Neural progenitor cell (in vitro differentiated cells): ENCODE results near the gene ETFBKMT.

Experiments
- EZH2 ChIP-seq: fragments of 200-600 bp; sonication (generic); IDR thresholded peaks from 2 replicates; pipeline ENCODE4 v1.6.1; 2017; ENCODE audit warnings: antibody characterized with exemption, mild to moderate bottlenecking, moderate library complexity
- TF ChIP-seq, protein P1 (sequence below): fragments of 200-600 bp; sonication (generic); IDR thresholded peaks from 2 replicates; pipeline ENCODE4 v1.5.1; 2017; ENCODE audit warnings: antibody characterized with exemption, mild to moderate bottlenecking

DNA sequence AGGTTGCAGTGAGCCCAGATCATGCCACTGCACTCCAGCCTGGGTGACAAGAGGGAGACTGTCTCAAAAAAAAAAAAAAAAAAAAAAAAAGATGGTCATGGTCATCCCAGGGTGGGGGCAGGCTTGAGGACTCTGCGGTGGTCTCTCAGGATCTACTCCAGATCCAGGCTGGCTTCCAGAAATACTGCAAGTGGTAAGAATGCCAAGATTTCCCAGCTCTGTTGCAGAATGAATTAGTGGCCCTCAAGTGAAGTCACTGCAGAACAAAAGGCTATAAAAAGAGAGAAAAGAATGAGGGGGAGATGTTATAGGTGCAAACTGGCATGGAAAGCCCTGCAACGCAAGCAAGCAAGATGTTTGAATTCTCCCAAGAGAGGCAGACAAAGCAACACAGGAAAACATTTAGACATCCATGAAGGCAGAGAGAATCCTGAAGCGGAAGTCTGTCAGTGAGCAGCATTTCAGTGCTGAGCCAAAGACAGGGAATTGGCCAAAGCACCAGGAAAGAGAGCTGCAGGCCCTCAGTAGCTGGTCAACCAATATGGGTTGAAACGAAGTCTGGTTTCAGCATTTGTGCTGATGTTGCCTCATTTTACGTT lies 31.9 kb upstream of the ETFBKMT start:
- TF ChIP-seq, protein P1, sequence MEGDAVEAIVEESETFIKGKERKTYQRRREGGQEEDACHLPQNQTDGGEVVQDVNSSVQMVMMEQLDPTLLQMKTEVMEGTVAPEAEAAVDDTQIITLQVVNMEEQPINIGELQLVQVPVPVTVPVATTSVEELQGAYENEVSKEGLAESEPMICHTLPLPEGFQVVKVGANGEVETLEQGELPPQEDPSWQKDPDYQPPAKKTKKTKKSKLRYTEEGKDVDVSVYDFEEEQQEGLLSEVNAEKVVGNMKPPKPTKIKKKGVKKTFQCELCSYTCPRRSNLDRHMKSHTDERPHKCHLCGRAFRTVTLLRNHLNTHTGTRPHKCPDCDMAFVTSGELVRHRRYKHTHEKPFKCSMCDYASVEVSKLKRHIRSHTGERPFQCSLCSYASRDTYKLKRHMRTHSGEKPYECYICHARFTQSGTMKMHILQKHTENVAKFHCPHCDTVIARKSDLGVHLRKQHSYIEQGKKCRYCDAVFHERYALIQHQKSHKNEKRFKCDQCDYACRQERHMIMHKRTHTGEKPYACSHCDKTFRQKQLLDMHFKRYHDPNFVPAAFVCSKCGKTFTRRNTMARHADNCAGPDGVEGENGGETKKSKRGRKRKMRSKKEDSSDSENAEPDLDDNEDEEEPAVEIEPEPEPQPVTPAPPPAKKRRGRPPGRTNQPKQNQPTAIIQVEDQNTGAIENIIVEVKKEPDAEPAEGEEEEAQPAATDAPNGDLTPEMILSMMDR: no peak
- no peak for TF ChIP-seq EZH2
